ENCODE data around the gene ITPKA.

The ITPKA gene

DNA sequence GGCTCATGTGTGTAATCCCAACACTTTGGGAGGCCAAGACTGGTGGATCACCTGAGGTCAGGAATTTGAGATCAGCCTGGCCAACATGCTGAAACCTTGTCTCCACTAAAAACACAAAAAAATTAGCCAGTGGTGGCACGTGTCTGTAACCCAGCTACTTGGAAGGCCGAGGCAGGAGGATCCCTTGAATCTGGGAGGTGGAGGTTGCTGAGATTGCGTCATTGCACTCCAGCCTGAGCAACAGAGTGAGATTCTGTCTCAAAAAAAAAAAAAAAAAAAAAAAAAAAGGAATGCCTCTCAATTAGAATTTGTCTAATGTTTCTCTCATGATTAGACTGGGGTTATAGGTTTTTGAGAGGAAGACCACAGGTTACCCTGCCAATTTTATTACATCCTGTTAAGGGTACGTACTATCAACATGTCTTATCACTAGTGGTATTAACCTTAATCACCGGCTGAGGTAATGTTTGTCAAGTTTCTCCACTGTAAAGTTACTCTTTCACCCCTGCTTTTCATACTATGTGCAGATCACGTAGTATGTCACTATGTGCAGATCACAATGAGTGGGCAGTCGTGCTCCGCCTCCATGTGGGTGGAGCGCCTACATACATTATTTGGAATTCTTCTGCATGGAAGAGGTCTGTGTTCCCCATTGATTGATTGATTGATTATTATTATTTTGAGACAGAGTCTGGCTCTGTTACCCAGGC lies 56.5 kb downstream of the ITPKA start:
- in situ Hi-C loops (cut with MboI; ENCODE audit: low sequenced_read_pairs, unreplicated experiment): no loop called here
- TF ChIP-seq, protein P1, sequence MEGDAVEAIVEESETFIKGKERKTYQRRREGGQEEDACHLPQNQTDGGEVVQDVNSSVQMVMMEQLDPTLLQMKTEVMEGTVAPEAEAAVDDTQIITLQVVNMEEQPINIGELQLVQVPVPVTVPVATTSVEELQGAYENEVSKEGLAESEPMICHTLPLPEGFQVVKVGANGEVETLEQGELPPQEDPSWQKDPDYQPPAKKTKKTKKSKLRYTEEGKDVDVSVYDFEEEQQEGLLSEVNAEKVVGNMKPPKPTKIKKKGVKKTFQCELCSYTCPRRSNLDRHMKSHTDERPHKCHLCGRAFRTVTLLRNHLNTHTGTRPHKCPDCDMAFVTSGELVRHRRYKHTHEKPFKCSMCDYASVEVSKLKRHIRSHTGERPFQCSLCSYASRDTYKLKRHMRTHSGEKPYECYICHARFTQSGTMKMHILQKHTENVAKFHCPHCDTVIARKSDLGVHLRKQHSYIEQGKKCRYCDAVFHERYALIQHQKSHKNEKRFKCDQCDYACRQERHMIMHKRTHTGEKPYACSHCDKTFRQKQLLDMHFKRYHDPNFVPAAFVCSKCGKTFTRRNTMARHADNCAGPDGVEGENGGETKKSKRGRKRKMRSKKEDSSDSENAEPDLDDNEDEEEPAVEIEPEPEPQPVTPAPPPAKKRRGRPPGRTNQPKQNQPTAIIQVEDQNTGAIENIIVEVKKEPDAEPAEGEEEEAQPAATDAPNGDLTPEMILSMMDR (IDR thresholded peaks at IDR 0.05; ENCODE audit: borderline replicate concordance, control extremely low read depth, extremely low read depth, insufficient read depth, missing control alignments): no peak
- DNase-seq (ENCODE audit: low spot score): no peak
